Right lobe of liver (tissue), 4 donors: Measurements from ENCODE around the gene ZNF18.

ENCODE experiments used
- CTCF ChIP-seq, 4 donors: fragments of 200-600 bp in 3 of 4; fragments of 450-650 bp in 1 of 4; IDR thresholded peaks; one replicate each; pipeline versions ENCODE4 v1.5.1 to v1.8.0; 2016 to 2022; ENCODE audit warnings: antibody characterized with exemption in 4 of 4, mild to moderate bottlenecking in 2 of 4
- POLR2A ChIP-seq: fragments of 450-650 bp; IDR thresholded peaks from one replicate; pipeline ENCODE4 v1.6.1; 2017; ENCODE audit warnings: antibody characterized with exemption, mild to moderate bottlenecking
- donor health status: DM: no; HTN: no; CAD: no.
- donor health status: DM: no; HTN: no; CAD: no.
- donor health status: DM: no; HTN: yes; CAD: no.

DNA sequence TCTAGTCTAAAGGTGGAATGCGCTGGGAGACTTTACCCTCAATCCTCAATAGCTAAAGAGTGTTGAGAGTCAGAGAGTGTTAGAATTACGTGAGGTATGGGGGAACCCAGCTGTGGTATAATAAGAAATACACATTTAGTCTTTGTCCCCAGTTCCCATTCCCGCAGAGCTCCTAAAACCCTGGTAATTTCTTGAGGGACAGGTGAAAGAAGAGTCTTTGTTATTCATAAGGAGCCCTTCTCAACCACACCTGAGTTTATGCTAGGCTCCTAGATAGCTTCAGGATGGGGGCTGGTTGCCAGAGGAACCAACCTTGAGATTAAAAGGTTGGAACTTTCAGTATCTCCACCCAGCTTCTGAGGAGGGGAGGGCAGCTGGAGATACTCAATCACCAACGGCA is 5.8 kb downstream of the ZNF18 start:
- no peak for TF ChIP-seq CTCF (IDR thresholded peaks at IDR 0.05)
- no peak for TF ChIP-seq POLR2A
